Measurements from ENCODE around the gene ZNRF3. TPM values are rescaled to one million over a fixed set of nuclear protein-coding genes. Genes with fewer than 3 reads are reported as not detected.
A peak's percentile ranks its signal among the peaks of the same experiment; 100 is the strongest.
"Not testable (repeated sequence)": the region's sequence is repeated elsewhere in the genome, so short reads cannot be mapped to it uniquely, and the experiment has no call there.

Gene ZNRF3
- total RNA-seq, 1 donor from 2014 or later, result 4.1 TPM

GRCh38 chr22:29003975-29004646, 120.7 kb downstream of the ZNRF3 start:
- H3K9ac ChIP-seq, result no peak overlapping the region
- Mint-ChIP-seq H3K9me3 (no peaks in the 10 kb centered on the region), H3K27ac (peak overlapping the region; percentile 100), H3K27me3 (ENCODE audit: insufficient read depth, low read depth) (peaks cover 2% of the 10 kb centered on the region), H3K36me3 (peaks cover 34% of the 10 kb centered on the region), H3K4me3 (peak overlapping the region; percentile 80), H3K4me1 (peaks cover 86% of the 10 kb centered on the region)
- H3K4me3 ChIP-seq, result peak overlapping the region; percentile 33
- H2AFZ ChIP-seq (replicated peaks), result no peak overlapping the region
- peaks cover 41% of the 10 kb centered on the region for H3F3A ChIP-seq (ENCODE audit: low read depth)
- peaks cover 38% of the 10 kb centered on the region for H3K79me2 ChIP-seq (ENCODE audit: low read depth)
- peaks cover 32% of the 10 kb centered on the region for H3K4me1 ChIP-seq
- peak overlapping the region; percentile 76 for H3K4me2 ChIP-seq
- H3K36me3 ChIP-seq, result no peaks in the 10 kb centered on the region
- H3K27me3 ChIP-seq, result no peaks in the 10 kb centered on the region
- no peak for TF ChIP-seq EZH2 (IDR thresholded peaks at IDR 0.05)
- no peak for TF ChIP-seq CTCF (IDR thresholded peaks at IDR 0.05)
- TF ChIP-seq EZH2phosphoT487 (IDR thresholded peaks at IDR 0.05), result no peak
- peaks cover 74% of the 10 kb centered on the region for H4K20me1 ChIP-seq (ENCODE audit: low read depth)
- DNase-seq (ENCODE audit: low spot score), result peak; percentile 49
- H3K9me3 ChIP-seq (ENCODE audit: low read depth), result no peaks in the 10 kb centered on the region
- peak overlapping the region; percentile 72 for H3K27ac ChIP-seq

DNA sequence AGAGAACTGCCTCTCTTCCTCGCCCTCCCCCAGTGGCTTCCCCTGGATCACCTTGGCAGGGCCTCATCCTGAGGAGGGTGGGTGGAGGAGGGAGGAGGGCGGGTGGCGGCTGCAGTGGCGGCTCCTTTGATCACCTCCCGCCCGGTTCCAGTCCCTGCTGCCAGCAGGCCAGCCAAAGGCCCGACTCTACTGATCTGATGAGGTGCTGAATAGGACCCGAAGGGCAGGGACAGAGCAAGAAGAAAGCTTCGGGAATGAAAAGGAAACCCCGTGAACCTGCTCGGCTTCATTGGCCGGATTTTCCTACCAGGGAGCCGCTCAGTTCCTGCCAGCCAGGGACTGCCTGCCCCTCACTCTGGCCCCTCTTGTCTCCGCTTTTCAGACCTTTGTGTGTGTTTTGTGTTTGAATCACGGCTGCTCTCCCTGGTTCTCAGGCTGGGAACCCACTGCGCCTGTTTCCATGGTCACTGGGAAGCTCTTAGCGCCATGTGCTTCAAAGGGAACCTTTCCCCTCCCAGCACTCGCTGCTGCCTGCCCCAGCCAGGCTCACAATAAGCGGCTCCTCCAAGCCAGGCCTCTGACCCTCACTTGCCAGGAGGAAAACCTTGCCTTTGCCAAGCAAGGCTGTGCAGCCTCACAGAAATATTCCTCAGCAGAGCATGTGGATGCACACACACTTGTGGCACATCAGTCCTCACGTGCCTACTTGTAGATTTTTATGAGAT, 121.4 kb downstream of the ZNRF3 start:
- H3K79me2 ChIP-seq (ENCODE audit: low read depth), result peaks cover 38% of the 10 kb centered on the region
- H3K9me3 ChIP-seq (ENCODE audit: low read depth), result no peaks in the 10 kb centered on the region
- H3K27me3 ChIP-seq, result no peaks in the 10 kb centered on the region
- peak overlapping the region; percentile 81 for H3K4me3 Mint-ChIP-seq
- TF ChIP-seq EZH2phosphoT487 (IDR thresholded peaks at IDR 0.05) (no peak), CTCF (IDR thresholded peaks at IDR 0.05) (no peak), EZH2 (IDR thresholded peaks at IDR 0.05) (no peak)
- H3K4me1 ChIP-seq, result peaks cover 30% of the 10 kb centered on the region
- peak overlapping the region; percentile 76 for H3K4me2 ChIP-seq
- H3K27ac ChIP-seq, result peak overlapping the region; percentile 72
- H3K4me3 ChIP-seq, result peak overlapping the region; percentile 33
- peaks cover 85% of the 10 kb centered on the region for H3K4me1 Mint-ChIP-seq
- H2AFZ ChIP-seq (replicated peaks), result no peak overlapping the region
- peaks cover 41% of the 10 kb centered on the region for H3F3A ChIP-seq (ENCODE audit: low read depth)
- H3K27me3 Mint-ChIP-seq (ENCODE audit: insufficient read depth, low read depth), result peaks cover 2% of the 10 kb centered on the region
- H3K36me3 ChIP-seq, result no peaks in the 10 kb centered on the region
- no peaks in the 10 kb centered on the region for H3K9me3 Mint-ChIP-seq
- H4K20me1 ChIP-seq (ENCODE audit: low read depth), result peaks cover 77% of the 10 kb centered on the region
- peak; percentile 94 for DNase-seq (ENCODE audit: low spot score)
- H3K27ac Mint-ChIP-seq, result peak overlapping the region; percentile 100
- H3K9ac ChIP-seq, result no peak overlapping the region
- H3K36me3 Mint-ChIP-seq, result peaks cover 31% of the 10 kb centered on the region

DNA sequence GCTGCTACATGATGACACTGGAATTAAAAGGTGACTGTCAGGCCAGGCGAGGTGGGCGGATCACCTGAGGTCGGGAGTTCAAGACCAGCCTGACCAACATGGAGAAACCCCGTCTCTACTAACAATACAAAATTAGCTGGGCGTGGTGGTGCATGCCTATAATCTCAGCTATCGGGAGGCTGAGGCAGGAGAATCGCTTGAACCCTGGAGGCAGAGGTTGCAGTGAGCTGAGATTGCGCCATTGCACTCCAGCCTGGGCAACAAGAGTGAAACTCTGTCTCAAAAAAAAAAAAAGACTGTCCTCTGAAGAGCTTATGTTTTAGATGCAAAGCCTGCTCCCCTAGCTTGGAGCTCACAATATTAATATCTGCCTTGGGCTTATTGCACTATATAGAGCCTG, 122.4 kb downstream of the ZNRF3 start:
- H3K9me3 Mint-ChIP-seq; H3K27ac ChIP-seq; H2AFZ ChIP-seq (replicated peaks); DNase-seq (ENCODE audit: low spot score); H3K27me3 ChIP-seq; H3K4me3 ChIP-seq; H3K36me3 ChIP-seq; H3K9ac ChIP-seq; H3K9me3 ChIP-seq (ENCODE audit: low read depth); H3K27me3 Mint-ChIP-seq (ENCODE audit: insufficient read depth, low read depth): not testable (repeated sequence)
- H3F3A ChIP-seq (ENCODE audit: low read depth), result peaks cover 49% of the 10 kb centered on the region
- peaks cover 86% of the 10 kb centered on the region for H3K4me1 Mint-ChIP-seq
- peaks cover 33% of the 10 kb centered on the region for H3K4me1 ChIP-seq
- H3K79me2 ChIP-seq (ENCODE audit: low read depth), result peaks cover 42% of the 10 kb centered on the region
- H3K27ac Mint-ChIP-seq, result peak overlapping the region; percentile 99
- peak overlapping the region; percentile 81 for H3K4me3 Mint-ChIP-seq
- peak overlapping the region; percentile 76 for H3K4me2 ChIP-seq
- H4K20me1 ChIP-seq (ENCODE audit: low read depth), result peaks cover 85% of the 10 kb centered on the region
- H3K36me3 Mint-ChIP-seq, result peaks cover 28% of the 10 kb centered on the region

- no peaks in the 10 kb centered on the region for H3K36me3 ChIP-seq
- Mint-ChIP-seq H3K9me3 (no peaks in the 10 kb centered on the region), H3K27ac (peak overlapping the region; percentile 99), H3K36me3 (peaks cover 33% of the 10 kb centered on the region), H3K27me3 (ENCODE audit: insufficient read depth, low read depth) (peaks cover 9% of the 10 kb centered on the region), H3K4me1 (peaks cover 92% of the 10 kb centered on the region), H3K4me3 (peak overlapping the region; percentile 72)
- no peak for DNase-seq (ENCODE audit: low spot score)
- H3K4me2 ChIP-seq, result no peak overlapping the region
- no peak overlapping the region for H3K27ac ChIP-seq
- H3K9ac ChIP-seq, result no peak overlapping the region
- no peaks in the 10 kb centered on the region for H3K9me3 ChIP-seq (ENCODE audit: low read depth)
- peaks cover 39% of the 10 kb centered on the region for H3K4me1 ChIP-seq
- no peak overlapping the region for H2AFZ ChIP-seq (replicated peaks)
- H3F3A ChIP-seq (ENCODE audit: low read depth), result peaks cover 55% of the 10 kb centered on the region
- no peaks in the 10 kb centered on the region for H3K27me3 ChIP-seq
- peaks cover 42% of the 10 kb centered on the region for H3K79me2 ChIP-seq (ENCODE audit: low read depth)
- H3K4me3 ChIP-seq, result no peak overlapping the region
- TF ChIP-seq CTCF (IDR thresholded peaks at IDR 0.05) (no peak), EZH2phosphoT487 (IDR thresholded peaks at IDR 0.05) (no peak), EZH2 (IDR thresholded peaks at IDR 0.05) (no peak)
- peaks cover 91% of the 10 kb centered on the region for H4K20me1 ChIP-seq (ENCODE audit: low read depth)
Measured at GRCh38 chr22:29006346-29006745, 123.0 kb downstream of the ZNRF3 start.
